ENCODE data around the gene AQP4. TPM values are rescaled to one million over a fixed set of nuclear protein-coding genes. Genes with fewer than 3 reads are reported as not detected.

The AQP4 gene
- total RNA-seq, 2 donors from 2014 or later, result 0.16 to 0.35 TPM

DNA sequence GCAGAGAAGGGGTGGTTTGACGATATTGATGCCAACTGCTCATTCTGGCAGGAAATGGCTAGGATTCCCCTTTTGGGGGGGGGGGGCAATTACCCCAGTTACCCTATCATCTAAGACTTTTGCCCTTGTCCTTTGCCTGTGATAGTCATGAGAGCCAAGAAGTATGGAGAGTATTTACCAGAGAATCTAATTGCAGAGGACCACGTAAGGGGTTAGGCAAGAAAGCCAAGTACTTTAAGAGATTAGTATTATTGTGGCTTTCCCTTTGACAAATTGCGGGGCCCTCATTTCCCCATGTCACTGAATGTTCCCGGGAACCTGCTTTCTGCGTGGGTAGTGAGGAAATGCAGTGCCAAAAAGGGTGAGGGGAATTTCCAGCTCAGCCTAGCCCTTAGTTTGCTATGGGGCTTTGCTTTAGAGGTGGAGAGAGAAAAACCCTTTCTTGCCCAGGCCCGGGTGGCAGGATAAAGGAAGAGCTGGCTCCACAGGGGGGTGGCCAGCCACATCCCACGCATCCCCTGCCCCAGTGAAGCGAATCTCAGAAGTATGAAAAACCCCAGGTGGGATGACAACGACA is 1.5 kb downstream of the AQP4 start:
- no peaks in the 10 kb centered on the region for H3K9me3 ChIP-seq
- TF ChIP-seq, protein P1, sequence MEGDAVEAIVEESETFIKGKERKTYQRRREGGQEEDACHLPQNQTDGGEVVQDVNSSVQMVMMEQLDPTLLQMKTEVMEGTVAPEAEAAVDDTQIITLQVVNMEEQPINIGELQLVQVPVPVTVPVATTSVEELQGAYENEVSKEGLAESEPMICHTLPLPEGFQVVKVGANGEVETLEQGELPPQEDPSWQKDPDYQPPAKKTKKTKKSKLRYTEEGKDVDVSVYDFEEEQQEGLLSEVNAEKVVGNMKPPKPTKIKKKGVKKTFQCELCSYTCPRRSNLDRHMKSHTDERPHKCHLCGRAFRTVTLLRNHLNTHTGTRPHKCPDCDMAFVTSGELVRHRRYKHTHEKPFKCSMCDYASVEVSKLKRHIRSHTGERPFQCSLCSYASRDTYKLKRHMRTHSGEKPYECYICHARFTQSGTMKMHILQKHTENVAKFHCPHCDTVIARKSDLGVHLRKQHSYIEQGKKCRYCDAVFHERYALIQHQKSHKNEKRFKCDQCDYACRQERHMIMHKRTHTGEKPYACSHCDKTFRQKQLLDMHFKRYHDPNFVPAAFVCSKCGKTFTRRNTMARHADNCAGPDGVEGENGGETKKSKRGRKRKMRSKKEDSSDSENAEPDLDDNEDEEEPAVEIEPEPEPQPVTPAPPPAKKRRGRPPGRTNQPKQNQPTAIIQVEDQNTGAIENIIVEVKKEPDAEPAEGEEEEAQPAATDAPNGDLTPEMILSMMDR (IDR thresholded peaks at IDR 0.05), result no peak
- DNase-seq, result no peak
- H3K27me3 ChIP-seq, result no peaks in the 10 kb centered on the region
- H3K4me3 ChIP-seq, result no peak overlapping the region
- intact Hi-C loops (cut with DNase I), result no loop called here
- H3K27ac ChIP-seq, result no peak overlapping the region
- H3K36me3 ChIP-seq, result no peaks in the 10 kb centered on the region
- no peaks in the 10 kb centered on the region for H3K4me1 ChIP-seq
- no peak overlapping the region for H3K9ac ChIP-seq (ENCODE audit: low read depth in 2 of 2, low read length in 2 of 2)

DNA sequence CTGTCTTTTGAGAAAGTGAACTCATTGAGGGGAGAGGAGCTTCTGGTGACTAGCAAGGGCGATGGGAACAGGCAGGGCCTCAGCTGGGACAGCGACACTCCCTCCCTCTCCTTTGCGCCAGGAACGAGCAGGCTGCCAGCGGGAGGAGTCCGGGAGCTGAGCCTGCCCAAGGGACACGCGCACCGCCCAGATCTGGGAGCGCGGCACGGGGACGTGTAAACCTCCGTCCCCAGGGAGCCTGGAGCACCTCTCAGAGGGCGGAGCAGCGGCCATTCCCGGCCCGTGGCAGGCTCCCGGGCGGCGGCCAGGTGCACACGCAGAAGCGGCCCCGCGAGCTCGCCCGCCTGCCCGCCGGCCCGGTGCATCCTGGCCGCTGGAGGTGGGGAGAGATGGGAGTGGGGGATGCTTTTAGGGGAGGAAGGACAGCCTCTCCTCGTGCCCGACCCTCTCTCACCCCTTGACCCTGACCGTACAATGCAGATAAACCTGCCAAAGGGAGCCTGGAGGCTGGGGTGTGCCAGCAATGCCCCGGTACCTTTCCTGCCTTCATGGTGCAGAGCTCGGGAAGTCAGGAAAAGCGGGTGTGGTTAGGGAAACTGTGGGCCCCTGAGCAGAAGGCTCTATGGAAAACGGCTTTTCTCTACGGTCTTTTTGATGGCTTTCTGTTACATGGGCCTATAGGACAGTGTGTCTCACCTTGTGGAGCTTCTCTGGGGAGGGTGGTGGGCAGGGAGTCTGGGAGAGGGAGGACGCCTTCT is 2.2 kb downstream of the AQP4 start:
- TF ChIP-seq, protein P1 (IDR thresholded peaks at IDR 0.05), result no peak
- DNase-seq, result peak; percentile 68
- no peak overlapping the region for H3K9ac ChIP-seq (ENCODE audit: low read depth in 2 of 2, low read length in 2 of 2)

DNA sequence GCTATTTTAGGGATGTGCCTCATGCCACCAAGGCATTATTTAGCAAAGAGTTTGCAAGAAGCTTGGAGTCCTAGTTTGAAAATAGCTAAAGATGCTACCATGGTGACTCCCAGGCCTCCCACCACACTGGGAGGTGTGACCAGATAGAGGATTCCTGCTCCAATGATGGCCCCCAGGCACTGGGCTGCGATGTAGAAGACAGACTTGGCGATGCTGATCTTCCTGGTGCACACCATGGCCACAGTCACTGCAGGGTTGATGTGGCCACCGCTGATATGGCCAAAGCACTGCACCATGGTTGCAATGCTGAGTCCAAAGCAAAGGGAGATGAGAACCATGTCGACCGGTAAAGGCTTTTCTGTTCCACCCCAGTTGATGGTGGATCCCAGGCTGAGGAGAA is 3.4 kb downstream of the AQP4 start:
- Histone ChIP-seq H3K27ac (no peak overlapping the region), H3K36me3 (no peaks in the 10 kb centered on the region), H3K27me3 (no peaks in the 10 kb centered on the region), H3K9ac (ENCODE audit: low read depth in 2 of 2, low read length in 2 of 2) (no peak overlapping the region), H3K9me3 (no peaks in the 10 kb centered on the region), H3K4me3 (no peak overlapping the region), H3K4me1 (no peaks in the 10 kb centered on the region)
- intact Hi-C loops (cut with DNase I), result no loop called here
- TF ChIP-seq, protein P1 (IDR thresholded peaks at IDR 0.05), result no peak
- DNase-seq, result no peak

More for the DNA sequence above, 2.2 kb downstream of the AQP4 start:
- Histone ChIP-seq H3K27ac (no peak overlapping the region), H3K4me1 (no peaks in the 10 kb centered on the region), H3K36me3 (no peaks in the 10 kb centered on the region), H3K27me3 (no peaks in the 10 kb centered on the region), H3K9me3 (no peaks in the 10 kb centered on the region), H3K4me3 (peak overlapping the region; percentile 31)
- intact Hi-C loops (cut with DNase I), result no loop called here

DNA sequence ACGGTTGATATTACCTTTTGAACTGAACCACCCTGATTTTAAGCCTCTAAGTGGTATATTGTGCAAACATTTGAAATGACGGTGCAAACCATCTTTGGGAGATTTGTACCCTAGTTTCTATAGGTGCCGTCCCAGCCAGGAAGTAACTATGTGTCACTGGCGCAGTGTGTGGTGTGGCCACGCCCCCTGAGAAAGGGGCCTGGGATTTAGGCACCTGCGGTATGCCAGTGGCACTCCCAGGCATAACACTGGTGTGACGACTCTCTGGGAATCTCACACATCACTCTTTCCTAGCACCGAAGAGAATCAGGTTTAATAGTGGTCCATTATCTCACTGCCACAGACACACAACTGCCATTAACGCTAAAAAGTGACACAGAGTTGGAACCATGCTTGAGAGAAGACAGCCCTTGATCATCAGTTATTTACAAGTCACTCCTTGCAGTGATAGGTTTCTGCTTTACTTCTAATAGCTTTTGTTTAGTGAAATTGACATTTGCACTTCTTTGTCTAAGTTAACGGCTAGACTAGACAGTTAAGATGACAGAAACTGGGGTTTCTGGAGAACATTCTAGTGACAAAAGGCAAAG is 11.1 kb downstream of the AQP4 start:
- no peak overlapping the region for H3K4me3 ChIP-seq
- H3K36me3 ChIP-seq, result no peaks in the 10 kb centered on the region
- DNase-seq, result no peak
- no peaks in the 10 kb centered on the region for H3K9me3 ChIP-seq
- no peaks in the 10 kb centered on the region for H3K27me3 ChIP-seq
- no peak overlapping the region for H3K27ac ChIP-seq
- TF ChIP-seq, protein P1 (IDR thresholded peaks at IDR 0.05), result no peak
- no peaks in the 10 kb centered on the region for H3K4me1 ChIP-seq
- H3K9ac ChIP-seq (ENCODE audit: low read depth in 2 of 2, low read length in 2 of 2), result no peak overlapping the region
- intact Hi-C loops (cut with DNase I), result no loop called here

DNA sequence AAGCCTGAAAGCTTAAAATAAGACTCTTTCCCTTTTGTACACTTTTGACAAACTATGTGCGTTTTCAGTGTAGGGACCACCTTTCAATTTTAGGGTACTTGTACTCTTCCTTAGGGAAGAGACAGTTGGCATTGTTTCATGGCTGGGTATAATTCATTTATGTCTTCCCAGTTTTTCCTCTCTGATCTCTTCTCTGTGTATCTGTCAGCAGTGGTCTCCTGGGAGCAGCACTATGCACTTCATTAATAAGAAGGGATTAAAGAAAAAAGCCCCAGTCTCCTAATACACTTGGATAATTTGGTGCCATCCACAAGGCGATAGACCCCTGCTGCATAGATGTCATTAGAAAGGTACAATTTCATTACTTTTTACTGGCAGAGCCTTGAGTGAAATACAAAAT is 12.1 kb downstream of the AQP4 start:
- intact Hi-C loops (cut with DNase I), result no loop called here
- Histone ChIP-seq H3K36me3 (no peaks in the 10 kb centered on the region), H3K9me3 (no peaks in the 10 kb centered on the region), H3K9ac (ENCODE audit: low read depth in 2 of 2, low read length in 2 of 2) (no peak overlapping the region), H3K4me3 (no peak overlapping the region), H3K27me3 (no peaks in the 10 kb centered on the region), H3K4me1 (no peaks in the 10 kb centered on the region), H3K27ac (no peak overlapping the region)
- no peak for DNase-seq
- TF ChIP-seq, protein P1 (IDR thresholded peaks at IDR 0.05), result no peak

All from colonic mucosa (tissue), 4 donors.